HepG2 (cell line): ENCODE data around the gene PHKG2.

ENCODE experiments used
- ATF7 ChIP-seq, 2 experiments: fragments of 450-650 bp in 1 of 2; sonication (generic) in 1 of 2; formaldehyde crosslinking in 1 of 2; IDR thresholded peaks; 2 replicates each; pipeline versions ENCODE4 v1.4.0 to v1.6.1; 2016 to 2020; ENCODE audit warnings: antibody characterized with exemption in 1 of 2, mild to moderate bottlenecking in 1 of 2, missing genetic modification reagents in 1 of 2
- ESRRA ChIP-seq: sonication (generic); formaldehyde crosslinking; IDR thresholded peaks from 2 replicates; pipeline ENCODE4 v1.5.1; 2020; ENCODE audit warnings: mild to moderate bottlenecking, low read depth, missing genetic modification reagents
- ZFAT ChIP-seq: sonication (generic); formaldehyde crosslinking; conservative IDR thresholded peaks from 2 replicates; pipeline ENCODE4 v1.8.1; 2023; ENCODE audit warnings: missing genetic modification reagents, inconsistent platforms
- ZFP1 ChIP-seq: IDR thresholded peaks from 2 replicates; pipeline ENCODE4 v1.6.1; 2016
- ZNF274 ChIP-seq: sonication (generic); formaldehyde crosslinking; IDR thresholded peaks from 2 replicates; pipeline ENCODE4 v1.5.1; 2020; ENCODE audit warnings: mild to moderate bottlenecking, missing genetic modification reagents
- TF ChIP-seq, protein P1 (sequence below): sonication (generic); formaldehyde crosslinking; IDR thresholded peaks from 2 replicates; pipeline ENCODE4 v1.5.0; 2020; ENCODE audit warnings: mild to moderate bottlenecking, missing genetic modification reagents, moderate library complexity

DNA sequence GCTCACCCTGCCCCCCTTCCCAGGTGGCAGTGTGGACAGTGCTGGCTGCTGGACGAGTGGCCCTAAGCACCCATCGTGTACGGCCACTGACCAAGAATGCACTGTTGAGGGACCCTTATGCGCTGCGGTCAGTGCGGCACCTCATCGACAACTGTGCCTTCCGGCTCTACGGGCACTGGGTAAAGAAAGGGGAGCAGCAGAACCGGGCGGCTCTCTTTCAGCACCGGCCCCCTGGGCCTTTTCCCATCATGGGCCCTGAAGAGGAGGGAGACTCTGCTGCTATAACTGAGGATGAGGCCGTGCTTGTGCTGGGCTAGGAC lies 8.5 kb downstream of the PHKG2 start:
- no peak for TF ChIP-seq ZFP1
- TF ChIP-seq ATF7 (IDR thresholded peaks at IDR 0.05): no peak
- TF ChIP-seq ATF7 (CRISPR knock-in tag; IDR thresholded peaks at IDR 0.05): no peak
- TF ChIP-seq ESRRA (CRISPR knock-in tag): no peak
- TF ChIP-seq ZNF274: no peak
- no peak for TF ChIP-seq ZFAT (CRISPR knock-in tag)
- TF ChIP-seq, protein P1, sequence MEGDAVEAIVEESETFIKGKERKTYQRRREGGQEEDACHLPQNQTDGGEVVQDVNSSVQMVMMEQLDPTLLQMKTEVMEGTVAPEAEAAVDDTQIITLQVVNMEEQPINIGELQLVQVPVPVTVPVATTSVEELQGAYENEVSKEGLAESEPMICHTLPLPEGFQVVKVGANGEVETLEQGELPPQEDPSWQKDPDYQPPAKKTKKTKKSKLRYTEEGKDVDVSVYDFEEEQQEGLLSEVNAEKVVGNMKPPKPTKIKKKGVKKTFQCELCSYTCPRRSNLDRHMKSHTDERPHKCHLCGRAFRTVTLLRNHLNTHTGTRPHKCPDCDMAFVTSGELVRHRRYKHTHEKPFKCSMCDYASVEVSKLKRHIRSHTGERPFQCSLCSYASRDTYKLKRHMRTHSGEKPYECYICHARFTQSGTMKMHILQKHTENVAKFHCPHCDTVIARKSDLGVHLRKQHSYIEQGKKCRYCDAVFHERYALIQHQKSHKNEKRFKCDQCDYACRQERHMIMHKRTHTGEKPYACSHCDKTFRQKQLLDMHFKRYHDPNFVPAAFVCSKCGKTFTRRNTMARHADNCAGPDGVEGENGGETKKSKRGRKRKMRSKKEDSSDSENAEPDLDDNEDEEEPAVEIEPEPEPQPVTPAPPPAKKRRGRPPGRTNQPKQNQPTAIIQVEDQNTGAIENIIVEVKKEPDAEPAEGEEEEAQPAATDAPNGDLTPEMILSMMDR: no peak
